H1 (cell line): ENCODE results near the gene CTPS2. TPM values are rescaled to one million over a fixed set of nuclear protein-coding genes. Genes with fewer than 3 reads are reported as not detected.

Source experiments
- CTCF ChIA-PET: fragments of 300-600 bp; sonication (Branson Sonifier 250); formaldehyde crosslinking; loops from one replicate; lab custom pipeline; 2021; ENCODE audit not compliant: partially characterized antibody; lab: Charles Lee
- POLR2A ChIA-PET: fragments of 300-600 bp; sonication (Branson Sonifier 250); formaldehyde crosslinking; loops from one replicate; lab custom pipeline; 2021; ENCODE audit warnings: inconsistent platforms; ENCODE audit not compliant: partially characterized antibody; lab: Charles Lee
- DNase-seq, 2 experiments: peaks; one replicate each; pipeline versions ENCODE4 v3.0.0 to v3.0.0-alpha.2; 2010 to 2022; ENCODE audit warnings: low spot score in 2 of 2, low read depth in 1 of 2, mixed read lengths in 1 of 2
- FAIRE-seq: peaks from 2 replicates; lab custom pipeline; 2011; peaks lifted over from hg19 to GRCh38; lab: Jason Lieb, UNC
- H2AFZ ChIP-seq: 2 replicates; pipeline ENCODE4 v1.8.1; 2012; ENCODE audit warnings: low read length, inconsistent platforms
- H2AK5ac ChIP-seq: 2 replicates; pipeline ENCODE4 v1.6.1; 2013; ENCODE audit warnings: low read depth, low read length
- H2BK120ac ChIP-seq: replicated peaks from 2 replicates; pipeline ENCODE3; 2013; ENCODE audit warnings: low read depth, low read length, inconsistent platforms
- H2BK12ac ChIP-seq: 2 replicates; pipeline ENCODE4 v1.6.1; 2013; ENCODE audit warnings: low read depth, low read length
- H2BK15ac ChIP-seq: 2 replicates; pipeline ENCODE4 v1.6.1; 2013; ENCODE audit warnings: low read length
- H2BK20ac ChIP-seq: 2 replicates; pipeline ENCODE4 v1.6.1; 2013; ENCODE audit warnings: low read length
- H2BK5ac ChIP-seq: 2 replicates; pipeline ENCODE4 v1.6.1; 2013; ENCODE audit warnings: low read depth, low read length
- H3K14ac ChIP-seq: 2 replicates; pipeline ENCODE4 v1.6.1; 2013; ENCODE audit warnings: inconsistent platforms; ENCODE audit not compliant: insufficient read length
- H3K18ac ChIP-seq: 2 replicates; pipeline ENCODE4 v1.6.1; 2013; ENCODE audit warnings: low read length; ENCODE audit errors: extremely low read depth
- H3K23ac ChIP-seq: 2 replicates; pipeline ENCODE4 v1.6.1; 2013; ENCODE audit warnings: inconsistent platforms; ENCODE audit not compliant: insufficient read length
- H3K23me2 ChIP-seq: 2 replicates; pipeline ENCODE4 v1.6.1; 2013; ENCODE audit warnings: low read depth, low read length
- H3K27ac ChIP-seq: 2 replicates; pipeline ENCODE4 v1.6.1; 2011; ENCODE audit warnings: low read depth, low read length, inconsistent platforms
- H3K27me3 ChIP-seq, 4 experiments: replicated peaks in 1 of 4; 1 replicate in 1 of 4; 2 replicates in 3 of 4; pipeline versions ENCODE4 v1.6.1 to v1.8.1; 2011 to 2013; ENCODE audit warnings: low read length in 3 of 4, mild to moderate bottlenecking in 3 of 4, inconsistent platforms in 2 of 4, mixed read lengths in 2 of 4, moderate library complexity in 1 of 4; ENCODE audit not compliant: control insufficient read depth in 3 of 4, insufficient read depth in 3 of 4; ENCODE audit errors: extremely low read depth in 1 of 4
- H3K36me3 ChIP-seq, 4 experiments: 2 replicates each; pipeline versions ENCODE4 v1.6.1 to v1.8.1; 2011 to 2013; ENCODE audit warnings: mild to moderate bottlenecking in 4 of 4, low read length in 3 of 4, moderate library complexity in 2 of 4, control low read depth in 1 of 4, inconsistent platforms in 1 of 4; ENCODE audit not compliant: insufficient read depth in 4 of 4, control insufficient read depth in 2 of 4
- H3K4ac ChIP-seq: replicated peaks from 2 replicates; pipeline ENCODE3; 2013; ENCODE audit warnings: low read length, low read depth, mixed read lengths, inconsistent platforms; ENCODE audit not compliant: insufficient read length
- H3K4me1 ChIP-seq, 4 experiments: replicated peaks in 1 of 4; 1 replicate in 1 of 4; 2 replicates in 3 of 4; pipeline versions ENCODE4 v1.6.1 to v1.8.1; 2011 to 2013; ENCODE audit warnings: low read length in 3 of 4, inconsistent platforms in 2 of 4, mixed read lengths in 1 of 4; ENCODE audit not compliant: insufficient read depth in 4 of 4, control insufficient read depth in 3 of 4
- H3K4me2 ChIP-seq, 2 experiments: 2 replicates each; pipeline versions ENCODE4 v1.6.1 to v1.8.1; 2011 to 2013; ENCODE audit warnings: low read depth in 2 of 2, low read length in 2 of 2, control low read depth in 1 of 2, inconsistent platforms in 1 of 2, mild to moderate bottlenecking in 1 of 2; ENCODE audit not compliant: insufficient read depth in 1 of 2
- H3K4me3 ChIP-seq, 4 experiments: fragments of 200-600, 300-600 bp in 1 of 4; sonication (generic), shearing (Covaris generic), sonication (Bioruptor Twin) in 1 of 4; 2 replicates each; pipeline versions ENCODE4 v1.5.1 to v1.8.1; 2011 to 2016; ENCODE audit warnings: low read length in 4 of 4, low read depth in 3 of 4, control low read depth in 2 of 4, inconsistent platforms in 2 of 4, mild to moderate bottlenecking in 2 of 4, mixed read lengths in 1 of 4, moderate library complexity in 1 of 4; ENCODE audit not compliant: insufficient read depth in 2 of 4; ENCODE audit errors: extremely low read depth in 1 of 4
- H3K56ac ChIP-seq: replicated peaks from 2 replicates; pipeline ENCODE3; 2013; ENCODE audit warnings: low read depth, mild to moderate bottlenecking, mixed read lengths, low read length, inconsistent platforms; ENCODE audit not compliant: insufficient read length
- H3K79me1 ChIP-seq: 2 replicates; pipeline ENCODE4 v1.6.1; 2013; ENCODE audit warnings: low read depth, low read length, control low read depth
- H3K79me2 ChIP-seq, 2 experiments: 2 replicates each; pipeline versions ENCODE4 v1.6.1 to v1.8.1; 2012 to 2013; ENCODE audit warnings: low read length in 2 of 2, mild to moderate bottlenecking in 2 of 2, inconsistent platforms in 1 of 2; ENCODE audit not compliant: insufficient read depth in 2 of 2, control insufficient read depth in 1 of 2
- H3K9ac ChIP-seq, 4 experiments: replicated peaks in 1 of 4; 1 replicate in 1 of 4; 2 replicates in 3 of 4; pipeline versions ENCODE4 v1.6.1 to v1.8.1; 2011 to 2013; ENCODE audit warnings: low read depth in 3 of 4, low read length in 3 of 4, control low read depth in 2 of 4, mild to moderate bottlenecking in 2 of 4, moderate library complexity in 2 of 4, inconsistent platforms in 1 of 4; ENCODE audit errors: extremely low read depth in 1 of 4
- H3K9me3 ChIP-seq, 2 experiments: 2 replicates each; pipeline versions ENCODE4 v1.6.1 to v1.8.1; 2012 to 2013; ENCODE audit warnings: mild to moderate bottlenecking in 2 of 2, moderate library complexity in 2 of 2, control low read depth in 1 of 2, inconsistent platforms in 1 of 2, low read depth in 1 of 2, low read length in 1 of 2, mixed read lengths in 1 of 2; ENCODE audit not compliant: insufficient read depth in 2 of 2
- H4K20me1 ChIP-seq, 2 experiments: replicated peaks in 1 of 2; 2 replicates each; pipeline versions ENCODE3 to v1.8.1; 2011 to 2013; ENCODE audit warnings: inconsistent platforms in 2 of 2, low read length in 2 of 2, mild to moderate bottlenecking in 1 of 2; ENCODE audit not compliant: insufficient read depth in 2 of 2, control insufficient read depth in 1 of 2
- H4K5ac ChIP-seq: 2 replicates; pipeline ENCODE4 v1.6.1; 2013; ENCODE audit warnings: low read length, low read depth, mixed read lengths, inconsistent platforms; ENCODE audit not compliant: insufficient read length
- H4K8ac ChIP-seq: 2 replicates; pipeline ENCODE4 v1.8.0; 2013; ENCODE audit warnings: mild to moderate bottlenecking, moderate library complexity, low read length, inconsistent platforms; ENCODE audit not compliant: insufficient read depth; ENCODE audit errors: extremely low read depth
- H4K91ac ChIP-seq: replicated peaks from 2 replicates; pipeline ENCODE3; 2013; ENCODE audit warnings: low read length, mixed read lengths, inconsistent platforms; ENCODE audit not compliant: insufficient read length
- BCL11A ChIP-seq, 2 experiments: IDR thresholded peaks; one replicate each; pipeline ENCODE4 v1.6.1; 2011; ENCODE audit warnings: low read depth in 2 of 2, low read length in 2 of 2, mild to moderate bottlenecking in 2 of 2
- CBX8 ChIP-seq: fragments of 300-800, 300-1000 bp; sonication (generic); IDR thresholded peaks from 2 replicates; pipeline ENCODE4 v1.7.1; 2016; ENCODE audit warnings: low read depth, low read length, borderline replicate concordance
- CEBPB ChIP-seq: IDR thresholded peaks from 2 replicates; pipeline ENCODE4 v1.6.1; 2012; ENCODE audit warnings: low read depth, low read length
- EP300 ChIP-seq, 2 experiments: IDR thresholded peaks; 1 replicate in 1 of 2; 2 replicates in 1 of 2; pipeline ENCODE4 v1.6.1; 2011 to 2012; ENCODE audit warnings: low read depth in 2 of 2, low read length in 2 of 2, mild to moderate bottlenecking in 2 of 2, borderline replicate concordance in 1 of 2, inconsistent platforms in 1 of 2, moderate library complexity in 1 of 2
- KDM5A ChIP-seq: fragments of 200-600 bp; IDR thresholded peaks from 2 replicates; pipeline ENCODE4 v1.7.1; 2012; ENCODE audit warnings: mild to moderate bottlenecking, low read length, inconsistent platforms, mixed read lengths
- MAX ChIP-seq: IDR thresholded peaks from 2 replicates; pipeline ENCODE4 v1.6.1; 2012; ENCODE audit warnings: inconsistent platforms
- RXRA ChIP-seq: IDR thresholded peaks from 2 replicates; pipeline ENCODE4 v1.6.1; 2011; ENCODE audit warnings: low read depth, mild to moderate bottlenecking, low read length, moderate library complexity; ENCODE audit not compliant: insufficient read depth
- SP2 ChIP-seq: IDR thresholded peaks from 2 replicates; pipeline ENCODE4 v1.6.1; 2012; ENCODE audit warnings: mild to moderate bottlenecking, low read length, inconsistent platforms
- TAF1 ChIP-seq: IDR thresholded peaks from 2 replicates; pipeline ENCODE4 v1.6.1; 2011; ENCODE audit warnings: mild to moderate bottlenecking, low read depth, low read length
- TAF7 ChIP-seq: optimal IDR thresholded peaks from 2 replicates; pipeline ENCODE3; 2011; ENCODE audit warnings: low read depth, mild to moderate bottlenecking, inconsistent platforms, low read length, moderate library complexity, borderline replicate concordance
- TCF12 ChIP-seq: IDR thresholded peaks from 2 replicates; pipeline ENCODE4 v1.6.1; 2011; ENCODE audit warnings: low read depth, mild to moderate bottlenecking, low read length
- YY1 ChIP-seq: IDR thresholded peaks from 2 replicates; pipeline ENCODE4 v1.6.1; 2011; ENCODE audit warnings: low read depth, mild to moderate bottlenecking, low read length
- WGBS, 2 experiments: shearing (Covaris generic) in 1 of 2; methylation state at CpG; one replicate each; pipeline versions ENCODE4 v1.1.6 to v1.1.7; 2013 to 2015; ENCODE audit warnings: low lambda C conversion rate in 2 of 2, mixed read lengths in 2 of 2, inconsistent platforms in 1 of 2, low coverage in 1 of 2, missing lambda C conversion rate in 1 of 2; ENCODE audit not compliant: insufficient replicate concordance in 2 of 2, insufficient coverage in 1 of 2, insufficient read length in 1 of 2; ENCODE audit errors: extremely low coverage in 1 of 2, missing lambda C conversion rate in 1 of 2; 5-methylcytosine and 5-hydroxymethylcytosine counted together
- polyA plus RNA-seq, 7 experiments: library from polyadenylated mRNA; depleted of rRNA in 3 of 7; stranded (reverse) in 5 of 7; unstranded in 2 of 7; fragments of >200 nt in 5 of 7; fragments of 200-250 nt in 2 of 7; gene quantifications; 1 replicate in 5 of 7; 2 replicates in 1 of 7; 4 replicates in 1 of 7; pipeline versions ENCODE4 v1.2.1 to v1.2.3, GENCODE V29; 2011 to 2013; ENCODE audit warnings: missing spikeins in 2 of 7, mixed read lengths in 2 of 7
- total RNA-seq: library from RNA; stranded (reverse); fragmentation: NEBNext Ultra II Directional; extraction: Animal tissue kit (Norgen Biotek cat#: 25700); gene quantifications from 2 replicates; pipeline ENCODE4 v1.2.1, GENCODE V29; 2021
- TF ChIP-seq, protein P1 (sequence below): IDR thresholded peaks from 2 replicates; pipeline ENCODE4 v1.6.1; 2012; ENCODE audit warnings: low read length, inconsistent platforms

The CTPS2 gene
- total and polyA plus RNA-seq, 2 of the 8 experiments (the other 6 are each of a cell fraction or from before 2014, with no cell fraction given), result 17.1 to 34.0 TPM

- H3K56ac ChIP-seq, result no peak overlapping the region
- H3K4ac ChIP-seq, result no peak overlapping the region
- CTCF ChIA-PET, result interaction anchor here (1.5 kb wide), 1 partner anchor 54 kb away, joined by 3 read pairs; no protein-coding TSS in a partner anchor
- no peak overlapping the region for H3K14ac ChIP-seq
- no peak overlapping the region for H3K27ac ChIP-seq
- no peak for FAIRE-seq
- no peak overlapping the region for H3K4me3 ChIP-seq
- no peak overlapping the region for H4K91ac ChIP-seq
- H4K20me1 ChIP-seq, result peaks cover 0 to 4% of the 10 kb centered on the region in 2 experiments
- H3K79me2 ChIP-seq, result no peaks in the 10 kb centered on the region
- H3K27me3 ChIP-seq, result no peaks in the 10 kb centered on the region
- H2AK5ac ChIP-seq, result no peak overlapping the region
- H3K4me2 ChIP-seq, result no peak overlapping the region
- H3K18ac ChIP-seq, result no peak overlapping the region
- H3K9ac ChIP-seq, result no peak overlapping the region
- 95% methylated on average over 2 of the region's 2 CpGs; no CpG with 5 or more reads in 1 of the 2 experiments for WGBS, 2 experiments
- H2BK20ac ChIP-seq, result no peak overlapping the region
- no peaks in the 10 kb centered on the region for H3K23me2 ChIP-seq
- no peak for DNase-seq
- H2BK12ac ChIP-seq, result no peak overlapping the region
- H2BK5ac ChIP-seq, result no peak overlapping the region
- H3K23ac ChIP-seq, result no peak overlapping the region
- no peak overlapping the region for H4K5ac ChIP-seq
- no peak overlapping the region for H2BK120ac ChIP-seq
- H3K4me1 ChIP-seq, result no peaks in the 10 kb centered on the region
- peaks cover 3 to 36% (median 15%) of the 10 kb centered on the region in 4 experiments; a peak in 6 of 8 replicates for H3K36me3 ChIP-seq
- no peaks in the 10 kb centered on the region for H3K9me3 ChIP-seq
- POLR2A ChIA-PET, result no interaction called here
- H4K8ac ChIP-seq, result no peak overlapping the region
- no peaks in the 10 kb centered on the region for H3K79me1 ChIP-seq
- no peak overlapping the region for H2BK15ac ChIP-seq
- no peak overlapping the region for H2AFZ ChIP-seq
- TF ChIP-seq, protein P1, sequence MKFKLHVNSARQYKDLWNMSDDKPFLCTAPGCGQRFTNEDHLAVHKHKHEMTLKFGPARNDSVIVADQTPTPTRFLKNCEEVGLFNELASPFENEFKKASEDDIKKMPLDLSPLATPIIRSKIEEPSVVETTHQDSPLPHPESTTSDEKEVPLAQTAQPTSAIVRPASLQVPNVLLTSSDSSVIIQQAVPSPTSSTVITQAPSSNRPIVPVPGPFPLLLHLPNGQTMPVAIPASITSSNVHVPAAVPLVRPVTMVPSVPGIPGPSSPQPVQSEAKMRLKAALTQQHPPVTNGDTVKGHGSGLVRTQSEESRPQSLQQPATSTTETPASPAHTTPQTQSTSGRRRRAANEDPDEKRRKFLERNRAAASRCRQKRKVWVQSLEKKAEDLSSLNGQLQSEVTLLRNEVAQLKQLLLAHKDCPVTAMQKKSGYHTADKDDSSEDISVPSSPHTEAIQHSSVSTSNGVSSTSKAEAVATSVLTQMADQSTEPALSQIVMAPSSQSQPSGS, result no peak
- TF ChIP-seq RXRA, result no peak
- TF ChIP-seq SP2, result no peak
- TF ChIP-seq TAF1, result no peak
- no peak for TF ChIP-seq TCF12
- no peak for TF ChIP-seq BCL11A (IDR thresholded peaks at IDR 0.05; ENCODE audit: low read depth in 2 of 2, low read length in 2 of 2)
- TF ChIP-seq CEBPB, result no peak
- TF ChIP-seq KDM5A, result no peak
- TF ChIP-seq CBX8, result no peak
- no peak for TF ChIP-seq TAF7
- TF ChIP-seq YY1, result no peak
- TF ChIP-seq MAX, result no peak
- no peak for TF ChIP-seq EP300 (IDR thresholded peaks at IDR 0.05; ENCODE audit: borderline replicate concordance in 1 of 2, low read depth in 2 of 2, low read length in 2 of 2)
Observed at GRCh38 chrX:16754019-16754418, 41.5 kb upstream of the CTPS2 start.
